GM21529 (cell line): ENCODE measurements around the gene SLC47A1.
"Not testable (repeated sequence)": the region's sequence is repeated elsewhere in the genome, so short reads cannot be mapped to it uniquely, and the experiment has no call there.

Experiments
- ATAC-seq: cut with Tn5 transposase; IDR thresholded peaks from one replicate; pipeline ENCODE4 v1.9.1; 2021; ENCODE audit not compliant: unreplicated experiment

SLC47A1 gene

DNA sequence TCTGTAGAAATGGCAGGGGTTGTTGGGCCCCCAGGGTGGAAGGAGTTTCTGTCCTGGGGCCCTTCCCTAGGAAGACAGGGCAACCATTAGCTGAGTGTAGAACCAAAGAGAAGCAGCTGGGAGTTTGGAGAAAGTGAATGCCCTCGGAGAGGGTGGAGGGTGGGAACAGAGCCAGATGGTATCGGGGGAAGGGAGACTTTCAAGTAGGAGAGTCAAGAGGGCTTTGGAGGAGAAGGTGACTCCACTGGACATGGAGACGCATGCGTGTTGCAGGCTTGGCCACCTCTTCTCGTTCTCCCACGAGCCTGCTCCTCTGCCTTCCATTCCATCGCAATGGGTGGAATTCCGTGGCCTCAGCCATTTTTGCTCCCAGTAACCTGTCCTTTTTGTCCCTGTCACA is 19.4 kb downstream of the SLC47A1 start:
- ATAC-seq = no peak

DNA sequence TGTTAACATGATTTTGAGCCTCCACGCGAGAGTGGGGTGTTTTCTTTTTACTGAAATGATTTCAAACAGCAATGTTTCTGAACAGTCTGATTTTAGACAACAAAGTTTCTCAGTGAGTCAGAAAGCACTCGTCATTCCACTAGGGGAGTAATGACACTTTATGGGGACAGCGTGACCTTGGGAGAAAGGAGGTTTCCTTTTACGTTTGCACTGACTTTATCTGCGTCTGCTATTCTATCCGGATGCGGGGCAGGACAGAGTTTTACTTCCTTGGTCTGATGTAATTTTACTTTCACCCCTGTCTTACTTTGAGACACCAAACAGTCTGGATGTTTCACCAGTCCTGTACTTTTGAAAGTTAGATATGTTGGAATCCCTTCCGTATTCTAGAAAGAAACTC is 20.7 kb downstream of the SLC47A1 start:
- ATAC-seq = no peak

DNA sequence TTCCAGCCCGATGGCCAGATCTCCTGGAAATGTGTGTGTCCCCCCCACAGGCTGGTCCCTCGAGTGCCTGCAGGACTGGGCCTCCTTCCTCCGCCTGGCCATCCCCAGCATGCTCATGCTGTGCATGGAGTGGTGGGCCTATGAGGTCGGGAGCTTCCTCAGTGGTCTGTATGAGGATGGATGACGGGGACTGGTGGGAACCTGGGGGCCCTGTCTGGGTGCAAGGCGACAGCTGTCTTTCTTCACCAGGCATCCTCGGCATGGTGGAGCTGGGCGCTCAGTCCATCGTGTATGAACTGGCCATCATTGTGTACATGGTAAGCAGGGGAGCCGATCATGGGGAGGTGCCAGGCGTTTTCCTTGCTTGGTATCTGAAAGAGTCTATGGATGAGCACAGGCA is 22.1 kb downstream of the SLC47A1 start:
- ATAC-seq = no peak

DNA sequence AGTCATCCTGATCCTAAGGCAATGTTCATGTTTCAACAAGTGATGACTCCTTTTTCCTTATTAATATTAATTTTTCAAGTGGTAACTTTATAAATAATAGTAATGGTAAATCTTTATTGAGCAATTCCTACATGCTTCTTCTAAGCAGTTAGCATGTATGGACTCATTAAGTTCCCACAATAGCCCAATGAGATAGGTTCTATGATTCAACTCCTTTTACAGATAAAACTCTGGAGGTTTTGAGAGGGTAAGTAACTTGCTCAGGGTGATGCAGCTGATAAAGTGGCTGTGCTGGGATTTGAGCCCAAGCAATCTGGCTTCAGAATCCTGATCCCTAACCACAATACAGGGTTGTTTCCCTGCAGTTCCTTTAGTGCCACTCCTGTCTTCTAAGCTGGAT is 25.3 kb downstream of the SLC47A1 start:
- ATAC-seq = no peak

DNA sequence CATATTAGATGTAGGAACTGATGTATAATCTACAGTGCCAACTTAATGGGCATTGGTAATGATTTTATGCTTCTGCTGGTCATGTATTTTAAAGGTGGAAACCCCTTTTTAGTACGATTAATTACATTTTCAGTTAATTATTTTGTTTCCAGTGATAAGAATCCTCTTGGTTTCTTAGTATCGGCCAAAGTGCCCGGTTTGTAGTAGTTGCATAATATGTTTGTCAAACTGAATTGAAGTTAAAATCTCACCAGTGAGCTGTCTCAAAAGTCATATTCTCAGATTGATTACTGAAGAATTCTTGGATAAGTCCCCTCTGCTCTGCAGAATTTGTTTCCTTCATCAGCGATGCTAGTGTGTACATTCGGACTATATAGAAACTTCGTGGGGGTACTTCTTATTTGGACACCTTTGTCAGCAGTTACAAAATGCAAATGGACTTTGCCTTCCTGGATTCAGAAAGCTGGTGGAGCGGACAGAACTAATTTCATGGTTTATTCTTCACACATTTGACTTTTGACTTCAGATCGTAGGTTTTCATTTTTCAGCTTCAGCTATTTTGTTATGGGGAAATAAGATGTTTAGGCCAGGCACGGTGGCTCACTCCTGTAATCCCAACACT is 28.2 kb downstream of the SLC47A1 start:
- no peak for ATAC-seq

DNA sequence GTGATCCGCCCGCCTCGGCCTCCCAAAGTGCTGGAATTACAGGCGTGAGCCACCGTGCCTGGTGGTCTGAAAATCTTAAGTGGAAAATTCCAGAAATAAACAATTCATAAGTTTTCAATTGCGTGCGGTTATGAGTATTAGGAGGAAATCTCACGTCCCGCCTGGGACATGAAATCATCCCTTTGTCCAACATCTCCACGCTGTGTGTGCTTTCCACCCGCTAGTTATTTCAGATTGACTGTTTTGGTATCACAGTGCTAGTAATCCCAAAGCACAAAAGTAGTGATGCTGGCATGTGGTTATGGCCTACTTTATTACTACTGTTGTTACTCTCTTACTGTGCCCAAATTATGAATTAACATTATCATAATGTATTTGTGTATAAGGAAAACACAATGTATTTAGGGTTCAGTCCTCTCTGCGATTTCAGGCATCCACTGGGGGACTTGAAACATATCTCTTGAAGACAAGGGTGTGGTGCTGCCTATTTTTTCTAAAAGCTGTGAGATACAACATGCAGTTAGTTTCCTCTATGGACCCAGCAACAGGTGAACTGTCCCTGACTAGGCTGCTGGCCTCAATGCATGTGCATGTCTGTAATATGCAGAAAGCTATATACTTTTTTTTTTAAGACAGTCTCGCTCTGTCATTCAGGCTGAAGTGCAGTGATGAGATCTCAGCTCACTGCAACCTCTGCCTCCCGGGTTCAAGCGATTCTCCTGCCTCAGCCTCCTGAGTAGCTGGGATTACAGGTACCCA is 32.3 kb downstream of the SLC47A1 start:
- ATAC-seq = no peak

DNA sequence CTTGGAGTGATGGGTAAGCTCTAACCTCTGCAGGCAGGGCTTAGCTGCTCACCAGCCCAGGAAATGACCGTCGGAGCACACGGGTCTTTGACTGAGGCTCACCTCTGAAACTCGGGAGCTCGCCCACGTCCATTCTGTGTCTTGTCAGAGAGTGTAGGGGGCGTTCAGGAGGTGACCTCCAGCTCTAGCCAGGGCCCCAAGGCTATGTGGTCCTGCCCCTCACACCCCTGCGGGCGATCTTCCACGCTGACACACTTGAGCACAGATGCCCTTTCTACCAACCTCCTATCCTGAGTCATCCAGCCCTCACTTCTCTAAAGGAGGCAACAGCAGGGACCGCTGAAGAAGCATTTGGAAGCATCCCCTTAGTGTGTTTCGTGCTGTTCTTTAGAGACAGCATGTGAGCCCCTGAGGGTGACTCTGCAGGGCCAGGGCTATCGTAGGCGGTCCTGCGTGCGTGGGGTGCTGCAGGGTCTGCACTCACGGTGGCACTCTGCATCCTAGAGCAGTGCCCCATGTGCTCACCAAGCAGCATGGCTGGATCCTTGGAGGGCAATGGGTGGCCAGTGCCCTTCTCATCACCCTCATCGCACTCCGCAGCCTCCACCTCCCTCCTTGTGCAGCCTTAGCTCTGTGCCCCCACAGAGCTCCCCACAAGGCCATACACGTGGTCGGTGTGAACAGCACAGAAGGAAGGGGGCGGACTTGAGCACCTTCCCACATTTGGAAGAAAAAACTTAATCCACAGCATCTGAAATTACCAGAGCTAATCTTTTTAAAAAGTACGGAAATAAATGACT is 33.8 kb downstream of the SLC47A1 start:
- ATAC-seq = no peak

DNA sequence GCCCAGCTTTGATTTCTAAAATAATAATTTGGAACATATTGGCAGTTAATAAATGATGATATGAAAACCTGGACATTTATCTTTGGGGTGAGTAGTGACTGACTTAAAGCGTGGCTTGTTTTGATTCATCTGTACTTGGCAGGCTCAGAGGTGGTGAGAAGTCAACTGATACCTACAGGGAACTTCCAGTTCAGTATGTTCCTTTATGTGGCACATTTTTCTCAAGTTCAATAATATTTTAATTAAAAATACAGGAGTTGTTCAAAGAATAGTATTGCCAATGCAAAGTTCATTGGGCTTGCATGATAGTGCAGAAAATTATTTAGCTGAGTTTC is 34.3 kb downstream of the SLC47A1 start:
- no peak for ATAC-seq

DNA sequence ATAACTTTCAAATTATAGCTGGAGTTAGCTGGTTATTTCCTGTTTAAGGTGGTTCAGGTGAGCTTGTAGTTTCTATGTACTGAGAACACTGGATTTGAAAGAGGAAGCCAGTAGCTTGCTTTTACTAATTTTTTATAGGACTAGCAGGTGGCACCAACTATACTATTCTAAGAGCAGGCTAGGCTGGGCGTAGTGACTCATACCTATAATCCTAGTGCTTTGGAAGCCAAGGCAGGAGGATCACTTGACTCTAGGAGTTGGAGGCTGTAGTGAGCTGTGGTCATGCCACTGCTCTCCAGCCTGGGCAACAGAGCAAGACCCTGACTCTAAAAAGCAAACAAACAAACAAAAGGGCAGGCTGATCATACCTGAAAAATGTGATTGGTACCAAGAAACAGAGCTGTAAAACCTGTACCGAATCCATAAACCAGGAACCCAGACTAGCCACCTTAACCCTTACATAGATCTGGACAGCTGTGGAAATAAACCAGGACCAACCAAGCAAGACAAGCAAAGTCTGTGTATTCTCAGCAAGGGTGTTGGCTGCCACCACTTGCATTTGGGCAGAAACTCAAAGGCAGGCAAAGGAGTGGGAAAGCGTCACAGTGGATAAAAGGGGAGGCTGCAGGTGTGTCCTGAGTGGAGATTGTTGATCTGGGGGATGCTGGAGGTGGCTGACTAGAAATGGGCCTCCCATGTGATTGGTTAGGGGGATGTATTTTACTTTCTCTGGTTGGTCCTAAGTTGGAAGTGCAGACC is 36.3 kb downstream of the SLC47A1 start:
- no peak for ATAC-seq

DNA sequence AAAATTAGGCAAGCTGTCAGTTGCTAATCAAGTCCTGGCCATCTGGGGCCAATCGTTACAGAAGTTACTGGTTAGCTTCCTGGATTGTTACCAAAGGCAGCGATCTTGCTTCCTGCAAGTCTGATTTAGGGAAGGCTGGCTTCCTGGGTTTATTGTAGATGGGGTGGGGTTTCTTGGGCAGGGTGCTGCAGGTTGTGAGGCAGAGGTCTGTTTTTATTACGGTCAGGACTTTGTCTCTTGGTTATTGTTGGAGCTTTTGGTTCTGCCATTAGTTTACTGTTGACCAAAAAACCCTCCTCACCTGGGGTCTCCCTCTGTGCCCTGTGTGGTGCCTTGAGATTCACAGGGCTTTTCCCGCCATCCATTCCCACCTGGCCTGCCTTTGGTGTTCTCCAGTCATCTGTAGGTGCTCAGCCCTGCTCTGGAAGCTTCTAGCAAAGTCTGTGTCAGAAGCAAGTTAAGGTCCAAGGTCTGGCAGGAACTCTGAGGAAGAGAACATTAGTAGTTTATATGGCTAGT is 36.9 kb downstream of the SLC47A1 start:
- ATAC-seq = no peak

DNA sequence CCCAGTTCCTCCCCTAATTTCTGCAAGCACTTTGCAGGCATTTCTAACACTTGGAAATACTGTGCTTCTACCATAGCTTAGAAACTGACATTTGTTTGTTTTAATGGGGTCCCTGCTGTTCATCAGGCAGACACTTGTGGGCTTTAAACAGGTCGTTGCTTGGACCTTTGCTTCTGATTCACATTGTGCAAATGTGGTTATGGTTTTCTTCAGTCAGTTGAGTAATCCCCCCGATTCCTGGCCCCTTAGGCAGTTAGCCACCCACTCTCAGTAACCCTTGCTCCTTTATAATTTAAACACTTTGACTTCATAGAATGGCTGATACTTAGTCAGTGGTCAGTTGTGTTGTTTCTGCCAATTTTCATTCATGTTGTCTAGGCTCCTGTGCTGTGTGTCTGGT is 39.4 kb downstream of the SLC47A1 start:
- ATAC-seq = no peak

DNA sequence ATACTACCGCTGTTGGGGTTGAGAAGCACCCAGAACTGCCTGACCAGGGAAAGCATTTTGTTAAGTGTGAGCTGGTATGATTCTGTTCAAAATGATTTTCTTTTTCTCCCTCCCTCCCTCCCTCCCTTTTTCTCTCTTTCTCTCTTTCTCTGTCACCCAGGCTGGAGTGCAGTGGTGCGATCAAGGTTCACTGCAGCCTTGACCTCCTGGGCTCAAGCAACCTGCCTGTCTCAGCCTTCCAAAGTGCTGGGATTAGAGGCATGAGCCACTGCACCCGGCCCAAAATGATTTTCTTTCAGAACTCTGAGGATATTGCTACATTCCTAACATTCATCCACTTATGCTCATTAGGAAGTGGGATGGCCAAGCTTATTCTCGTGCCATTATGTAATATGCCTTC is 41.3 kb downstream of the SLC47A1 start:
- no peak for ATAC-seq

DNA sequence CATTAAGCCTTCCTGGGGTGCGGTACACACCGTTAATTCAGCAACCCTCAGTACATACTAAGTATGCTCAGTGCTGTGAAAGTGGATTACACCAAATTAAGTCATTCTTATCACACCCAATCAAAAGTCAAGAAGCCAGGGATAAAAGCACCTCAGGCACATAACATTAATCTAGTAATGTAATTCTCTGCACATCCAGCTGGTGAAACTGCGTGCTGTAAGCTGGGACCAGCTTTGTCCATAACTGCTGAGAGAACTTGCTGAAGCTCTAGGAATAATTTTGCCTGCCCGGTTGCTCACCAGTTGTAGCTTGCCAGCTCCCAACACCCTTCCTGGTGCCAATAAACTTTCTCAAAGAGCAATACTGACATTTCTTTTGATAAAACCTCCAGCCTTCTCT is 44.9 kb downstream of the SLC47A1 start:
- ATAC-seq = no peak

DNA sequence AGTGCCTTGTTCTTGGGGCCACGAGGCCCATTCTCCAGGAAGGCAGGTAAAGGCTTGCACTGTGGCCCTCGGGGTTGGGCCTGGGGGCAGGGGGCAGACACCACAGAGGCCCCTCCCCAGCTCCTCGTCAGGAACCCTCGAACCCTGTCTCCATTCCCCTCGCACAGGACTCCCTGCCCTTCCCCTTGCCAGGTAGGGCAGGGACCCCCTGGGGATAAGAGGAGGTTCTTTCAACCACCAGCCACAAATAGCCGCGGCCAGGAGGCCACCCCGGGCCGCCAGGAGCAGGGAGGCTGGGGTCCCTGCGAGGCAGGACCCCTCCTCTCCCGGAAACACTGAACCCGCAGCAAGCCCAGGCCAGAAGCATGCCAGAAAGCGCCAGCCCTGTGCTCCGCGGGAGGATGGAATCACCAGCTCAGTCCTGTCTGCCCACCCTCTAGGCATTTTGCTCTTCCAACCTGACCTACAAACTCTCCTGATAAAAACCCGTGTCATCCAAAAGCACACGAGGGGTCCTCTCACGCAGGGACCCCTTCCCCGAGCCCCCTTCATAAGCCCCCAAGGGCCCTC is 45.6 kb downstream of the SLC47A1 start:
- ATAC-seq = no peak

DNA sequence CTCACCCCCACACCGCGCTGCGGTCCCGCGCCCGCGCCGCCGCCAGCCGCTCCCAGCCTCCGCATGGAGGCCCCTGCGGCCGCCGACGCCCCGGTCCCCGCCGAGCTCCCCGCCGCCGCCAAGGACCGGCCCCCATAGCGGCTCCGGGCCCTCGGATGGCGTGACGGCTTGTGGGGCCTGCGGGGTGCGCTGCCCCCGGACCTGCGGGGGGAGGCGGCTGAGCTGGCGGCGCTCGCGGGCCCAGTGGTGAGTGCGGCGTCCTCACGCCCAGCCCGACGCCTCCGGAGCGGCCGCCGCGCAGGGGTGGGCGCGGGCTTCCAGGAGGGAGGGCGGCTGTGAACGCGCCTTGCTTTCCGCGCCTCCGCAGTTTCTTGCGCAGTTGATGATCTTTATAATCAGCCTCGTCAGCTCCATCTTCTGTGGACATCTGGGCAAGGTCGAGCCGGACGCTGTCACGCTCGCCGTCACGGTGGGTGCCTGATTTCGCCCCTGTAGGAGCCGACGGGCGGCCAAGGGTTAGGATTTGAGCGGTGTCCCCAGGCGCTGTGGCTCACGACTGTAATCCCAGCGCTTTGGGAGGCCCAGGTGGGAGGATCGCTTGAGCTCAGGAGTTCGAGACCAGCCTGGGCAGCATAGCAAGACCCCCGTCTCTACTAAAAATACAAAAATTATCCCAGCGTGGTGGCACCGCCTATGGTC is 46.4 kb downstream of the SLC47A1 start:
- ATAC-seq = no peak

DNA sequence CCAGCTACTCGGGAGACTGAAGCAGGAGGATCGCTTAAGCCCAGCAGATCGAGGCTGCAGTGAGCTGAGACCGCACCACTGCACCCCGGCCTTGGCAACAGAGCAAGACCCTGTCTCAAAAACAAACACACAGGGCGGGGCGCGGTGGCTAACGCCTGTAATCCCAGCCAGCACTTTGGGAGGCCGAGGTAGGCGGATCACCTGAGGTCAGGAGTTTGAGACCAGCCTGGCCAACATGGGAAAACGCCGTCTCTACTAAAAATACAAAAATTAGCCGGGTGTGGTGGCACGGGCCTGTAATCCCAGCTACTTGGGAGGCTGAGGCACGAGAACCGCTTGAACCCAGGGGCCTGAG is 46.9 kb downstream of the SLC47A1 start:
- ATAC-seq = not testable (repeated sequence)

DNA sequence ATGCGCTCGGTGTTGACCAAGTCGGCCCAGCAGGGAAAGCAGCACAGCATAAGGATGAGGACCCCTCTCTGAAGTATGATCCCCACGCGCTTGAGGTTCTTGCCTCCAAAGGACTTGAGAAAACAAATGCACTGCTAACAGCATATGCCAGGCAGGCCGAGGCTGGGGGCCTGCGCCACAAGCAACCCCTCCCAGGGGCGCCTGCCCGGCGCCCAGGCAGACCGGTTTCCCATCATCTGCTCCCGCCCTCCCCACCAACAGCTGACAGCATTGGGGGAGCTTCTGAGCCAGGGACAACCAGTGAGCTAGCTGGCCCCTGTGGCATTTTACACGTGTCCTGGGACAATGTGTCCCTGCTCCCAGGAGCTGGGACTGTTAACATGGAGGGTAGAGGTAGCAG is 48.5 kb downstream of the SLC47A1 start:
- not testable (repeated sequence) for ATAC-seq

DNA sequence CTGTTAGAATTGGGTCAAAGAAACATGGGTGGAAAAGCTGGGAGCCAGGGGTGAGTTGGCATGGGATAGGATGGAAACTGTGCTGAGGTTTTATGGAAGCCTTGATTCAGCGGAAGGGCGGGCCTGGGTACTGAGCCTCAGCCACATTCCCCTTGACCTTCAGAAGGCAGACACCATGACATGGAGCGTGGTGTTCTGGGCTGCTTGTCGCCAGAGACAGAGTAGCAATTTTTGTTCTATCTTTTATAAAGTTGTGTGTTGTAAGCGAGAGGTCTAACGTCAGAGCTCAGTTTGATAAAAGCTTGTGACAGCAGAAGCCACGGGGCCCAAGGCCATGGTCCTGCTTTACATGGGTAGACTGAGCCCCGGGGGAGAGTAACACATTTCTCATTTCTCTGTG is 50.2 kb downstream of the SLC47A1 start:
- ATAC-seq = no peak

DNA sequence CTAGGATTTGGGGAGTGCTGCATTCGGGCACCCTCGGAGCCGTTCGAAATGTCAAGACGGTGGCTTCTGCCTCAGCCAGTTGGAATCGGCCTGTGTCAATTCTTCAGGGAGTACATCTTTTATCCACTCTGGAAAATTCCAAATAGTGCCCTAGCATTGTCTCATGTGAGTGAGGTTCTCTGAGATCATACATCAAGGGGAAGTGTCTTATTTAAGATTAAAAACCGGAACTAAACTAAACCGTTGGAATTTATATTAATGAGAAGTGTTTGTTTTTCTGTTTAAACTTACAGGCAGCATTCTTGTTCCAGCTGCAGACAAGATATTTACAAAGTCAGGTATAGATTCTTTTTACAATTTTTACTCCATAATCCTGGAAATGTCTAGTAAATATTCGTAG is 56.8 kb downstream of the SLC47A1 start:
- ATAC-seq = no peak

DNA sequence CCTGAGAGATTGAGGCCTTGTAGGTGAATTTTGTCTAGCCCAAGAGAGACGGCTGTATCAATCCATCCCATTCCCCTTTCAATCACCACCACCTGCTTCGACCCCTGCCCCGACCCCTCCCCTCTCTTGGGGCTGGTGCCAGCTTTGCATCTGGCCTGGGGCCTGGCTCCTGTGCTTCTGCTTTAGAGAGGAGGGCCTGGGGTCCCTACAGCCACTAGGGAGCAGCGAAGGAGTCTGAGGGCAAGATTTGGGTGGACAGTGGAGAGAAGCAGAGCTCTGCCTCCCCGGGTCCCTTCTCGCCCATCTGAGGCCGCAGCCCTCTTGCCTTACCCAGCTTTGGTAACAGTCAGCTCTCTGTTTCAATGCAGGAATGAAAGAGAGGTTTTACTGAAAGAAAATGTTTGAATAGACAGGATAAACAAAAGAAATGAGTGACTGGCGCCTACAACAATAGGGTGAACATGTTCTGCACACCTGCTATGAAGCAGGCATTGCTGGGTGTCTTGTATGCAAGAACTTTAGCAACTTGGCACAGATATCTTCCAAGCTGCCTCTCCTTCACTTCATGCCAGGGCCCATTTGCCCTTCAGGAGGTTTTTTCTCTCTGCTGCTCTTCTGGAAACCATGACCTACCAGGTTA is 57.4 kb downstream of the SLC47A1 start:
- ATAC-seq = no peak
